ENCODE data around the gene RPS21. TPM values are rescaled to one million over a fixed set of nuclear protein-coding genes. Genes with fewer than 3 reads are reported as not detected.

Gene RPS21
- total and polyA plus RNA-seq, 9 of the 15 experiments (the other 6 are each of a cell fraction or from before 2014, with no cell fraction given): 1,380 to 5,647 (median 3,091) TPM

- TF ChIP-seq CBX5 (IDR thresholded peaks at IDR 0.05; ENCODE audit: borderline replicate concordance, low read depth) (no peak), PML (IDR thresholded peaks at IDR 0.05; ENCODE audit: low read length) (no peak)
These were observed 17.7 kb upstream of the RPS21 start (continued) for GRCh38 chr20:62368976-62369814.

GRCh38 chr20:62369815-62370114 is 17.1 kb upstream of the RPS21 start:
- H3K27me3 ChIP-seq (ENCODE audit: control insufficient read depth in 2 of 2, insufficient read depth in 2 of 2, low read length in 2 of 2): no peaks in the 10 kb centered on the region
- in situ Hi-C loops (cut with MboI): loop anchor here (5.0 to 10.0 kb wide), 2 partner anchors 62 to 375 kb away; no protein-coding TSS in a partner anchor
- TF ChIP-seq ZFX (CRISPR knock-in tag; IDR thresholded peaks at IDR 0.05) (peak; percentile 35; the same call in 1 of the 2 replicates), ZNF511 (CRISPR knock-in tag; IDR thresholded peaks at IDR 0.05) (peak; percentile 53; the same call in 1 of the 2 replicates), MYNN (IDR thresholded peaks at IDR 0.05) (no peak), MYNN (CRISPR knock-in tag; IDR thresholded peaks at IDR 0.05) (no peak)
- peaks cover 44 to 91% of the 10 kb centered on the region in 2 experiments for H3K4me1 ChIP-seq (replicated peaks in 1 of 2; ENCODE audit: control insufficient read depth in 2 of 2, insufficient read depth in 2 of 2, low read length in 2 of 2)
- H2AFZ ChIP-seq (ENCODE audit: low read depth, low read length): no peak overlapping the region
- peak overlapping the region in 1 of 2 experiments; percentile 82; a peak in 2 of 4 replicates for H3K9ac ChIP-seq (ENCODE audit: insufficient read depth in 1 of 2, low read depth in 2 of 2, low read length in 2 of 2)
- FAIRE-seq (no peak), DNase-seq (ENCODE audit: extremely low read depth in 1 of 4, low spot score in 3 of 4) (no peak), ATAC-seq (no peak)
- H3K27ac ChIP-seq (ENCODE audit: extremely low read depth, low read depth, low read length): no peak overlapping the region
- POLR2A ChIA-PET: interaction anchor here (0.8 kb wide), 1 partner anchor 17 kb away, joined by 3 read pairs; the partner anchor contains the start of gene RPS21
- intact Hi-C loops (cut with micrococcal nuclease): loop anchor here (5.0 kb wide), 1 partner anchor 67 kb away; the partner anchor contains the start of gene ADRM1
- H3K36me3 ChIP-seq (ENCODE audit: control insufficient read depth, insufficient read depth, low read length): peaks cover 2% of the 10 kb centered on the region; the same call in 1 of the 3 replicates
- H3K79me2 ChIP-seq (ENCODE audit: control insufficient read depth, insufficient read depth, low read length): peaks cover 23% of the 10 kb centered on the region
- 0 out of 2 replicates have a peak overlapping the region, but pooled peaks have one; percentile 5 for H3K4me2 ChIP-seq (ENCODE audit: insufficient read depth, low read length)
- no peak overlapping the region for H3K4me3 ChIP-seq
- H3K9me3 ChIP-seq (replicated peaks; ENCODE audit: control insufficient read depth, insufficient read depth, low read depth, low read length): no peaks in the 10 kb centered on the region
- H3K9me1 ChIP-seq (ENCODE audit: control insufficient read depth, insufficient read depth, low read length): no peaks in the 10 kb centered on the region
- CTCF ChIA-PET (ENCODE audit: low intra/inter-chr PET ratio): no interaction called here
- BruUV-seq (replicated peaks): no TSS peak
- H4K20me1 ChIP-seq (replicated peaks; ENCODE audit: control insufficient read depth, insufficient read depth, low read length): 0 out of 2 replicates have a peak, but pooled peaks cover 2% of the 10 kb centered on the region
- WGBS (ENCODE audit: insufficient coverage, low coverage, missing lambda C conversion rate): 25% methylated on average over 4 of the region's 4 CpGs
